ENCODE measurements around the gene FLT4. TPM values are rescaled to one million over a fixed set of nuclear protein-coding genes. Genes with fewer than 3 reads are reported as not detected.
"Not testable (repeated sequence)": the region's sequence is repeated elsewhere in the genome, so short reads cannot be mapped to it uniquely, and the experiment has no call there.

FLT4 gene
- total RNA-seq, 4 donors from 2014 or later = 2.1 to 11.6 (median 4.0) TPM

- TF ChIP-seq, protein P1, sequence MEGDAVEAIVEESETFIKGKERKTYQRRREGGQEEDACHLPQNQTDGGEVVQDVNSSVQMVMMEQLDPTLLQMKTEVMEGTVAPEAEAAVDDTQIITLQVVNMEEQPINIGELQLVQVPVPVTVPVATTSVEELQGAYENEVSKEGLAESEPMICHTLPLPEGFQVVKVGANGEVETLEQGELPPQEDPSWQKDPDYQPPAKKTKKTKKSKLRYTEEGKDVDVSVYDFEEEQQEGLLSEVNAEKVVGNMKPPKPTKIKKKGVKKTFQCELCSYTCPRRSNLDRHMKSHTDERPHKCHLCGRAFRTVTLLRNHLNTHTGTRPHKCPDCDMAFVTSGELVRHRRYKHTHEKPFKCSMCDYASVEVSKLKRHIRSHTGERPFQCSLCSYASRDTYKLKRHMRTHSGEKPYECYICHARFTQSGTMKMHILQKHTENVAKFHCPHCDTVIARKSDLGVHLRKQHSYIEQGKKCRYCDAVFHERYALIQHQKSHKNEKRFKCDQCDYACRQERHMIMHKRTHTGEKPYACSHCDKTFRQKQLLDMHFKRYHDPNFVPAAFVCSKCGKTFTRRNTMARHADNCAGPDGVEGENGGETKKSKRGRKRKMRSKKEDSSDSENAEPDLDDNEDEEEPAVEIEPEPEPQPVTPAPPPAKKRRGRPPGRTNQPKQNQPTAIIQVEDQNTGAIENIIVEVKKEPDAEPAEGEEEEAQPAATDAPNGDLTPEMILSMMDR (IDR thresholded peaks at IDR 0.05) = no peak
- no peak for TF ChIP-seq POLR2A (IDR thresholded peaks at IDR 0.05)
- WGBS, 2 donors = 68 to 76% methylated on average over 7 of the region's 7 CpGs
- DNase-seq (ENCODE audit: low spot score in 2 of 2) = no peak
- no peak overlapping the region for H3K4me3 ChIP-seq (ENCODE audit: low read depth, poor library complexity, severe bottlenecking)
- intact Hi-C loops (cut with DNase I; ENCODE audit: low total_unique reads) = no loop called here
Measured at GRCh38 chr5:180689775-180690174, 40.4 kb upstream of the FLT4 start.

- TF ChIP-seq, protein P1 (IDR thresholded peaks at IDR 0.05) = no peak
- no peak for TF ChIP-seq POLR2A (IDR thresholded peaks at IDR 0.05)
- no peak overlapping the region for H3K4me3 ChIP-seq (ENCODE audit: low read depth, poor library complexity, severe bottlenecking)
- WGBS, 2 donors = 51 to 53% methylated on average over 13 of the region's 13 CpGs
- intact Hi-C loops (cut with DNase I; ENCODE audit: low total_unique reads) = no loop called here
- no peak for DNase-seq (ENCODE audit: low spot score in 2 of 2)
Measured at GRCh38 chr5:180689071-180689694, 39.8 kb upstream of the FLT4 start.

DNA sequence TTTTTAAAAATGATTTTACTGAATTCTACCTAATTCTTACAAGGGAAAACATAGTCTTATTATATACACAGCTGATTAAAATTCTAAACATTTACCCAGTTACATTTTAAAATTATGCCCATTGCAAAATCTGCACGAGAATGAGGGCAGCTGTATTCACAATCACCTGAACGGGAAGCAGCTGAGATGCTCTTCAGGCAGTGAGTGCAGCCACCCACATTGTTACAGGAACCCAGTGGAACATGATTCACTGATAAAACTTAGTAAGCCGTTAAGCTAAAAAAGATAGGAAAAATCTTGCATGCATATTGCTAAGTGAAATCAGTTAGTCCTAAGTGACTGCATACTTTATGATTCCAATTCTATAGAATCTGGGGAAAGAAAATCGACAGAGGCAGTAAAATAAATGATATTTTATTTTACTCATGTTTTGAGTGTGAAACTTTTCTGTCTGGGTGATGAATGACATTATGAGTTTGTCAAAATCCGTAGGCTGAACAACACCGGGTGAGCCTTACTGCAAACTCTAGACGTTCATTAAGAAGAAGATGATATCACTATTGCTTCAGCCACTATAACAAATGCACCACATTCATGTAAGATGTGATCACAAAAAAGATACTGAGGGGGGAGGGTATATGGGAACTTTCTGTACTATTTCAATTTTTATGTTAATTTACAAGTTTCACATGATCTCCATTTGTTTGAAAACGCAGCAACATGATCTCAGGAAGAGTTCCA is 39.1 kb upstream of the FLT4 start:
- WGBS, 2 donors = 38 to 47% methylated on average over 8 of the region's 8 CpGs
- no peak for TF ChIP-seq POLR2A (IDR thresholded peaks at IDR 0.05)
- TF ChIP-seq, protein P1 (IDR thresholded peaks at IDR 0.05) = no peak
- DNase-seq (ENCODE audit: low spot score in 2 of 2) = no peak
- intact Hi-C loops (cut with DNase I; ENCODE audit: low total_unique reads) = no loop called here
- no peak overlapping the region for H3K4me3 ChIP-seq (ENCODE audit: low read depth, poor library complexity, severe bottlenecking)

DNA sequence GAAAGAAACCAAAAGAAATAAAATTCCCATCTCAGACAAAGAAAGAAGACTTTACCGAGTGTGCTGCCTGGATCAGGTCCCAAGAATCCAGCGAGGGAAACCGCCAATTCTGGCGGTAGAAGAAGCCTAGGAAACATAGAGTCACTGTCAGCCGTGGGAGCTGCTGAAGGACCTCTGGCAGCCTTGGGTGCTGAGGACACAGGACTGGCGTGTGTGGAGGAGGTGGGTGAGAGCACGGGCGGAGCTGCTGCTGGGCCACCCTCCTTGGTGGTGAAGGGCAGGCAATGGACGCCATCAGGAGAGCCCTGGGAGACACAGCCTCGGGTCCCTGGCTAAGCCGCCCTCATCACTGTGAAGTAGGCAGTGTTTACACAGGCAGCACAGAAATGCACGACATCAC is 37.4 kb upstream of the FLT4 start:
- DNase-seq (ENCODE audit: low spot score in 2 of 2); H3K4me3 ChIP-seq (ENCODE audit: low read depth, poor library complexity, severe bottlenecking); intact Hi-C loops (cut with DNase I; ENCODE audit: low total_unique reads): not testable (repeated sequence)
- WGBS, 2 donors = 69 to 73% methylated on average over 12 of the region's 12 CpGs

GRCh38 chr5:180684623-180685161 is 35.3 kb upstream of the FLT4 start:
- H3K4me3 ChIP-seq (ENCODE audit: low read depth, poor library complexity, severe bottlenecking) = no peak overlapping the region
- no peak for TF ChIP-seq POLR2A (IDR thresholded peaks at IDR 0.05)
- TF ChIP-seq, protein P1 (IDR thresholded peaks at IDR 0.05) = no peak
- WGBS, 2 donors = 70 to 75% methylated on average over 15 of the region's 15 CpGs
- intact Hi-C loops (cut with DNase I; ENCODE audit: low total_unique reads) = no loop called here
- DNase-seq (ENCODE audit: low spot score in 2 of 2) = no peak

DNA sequence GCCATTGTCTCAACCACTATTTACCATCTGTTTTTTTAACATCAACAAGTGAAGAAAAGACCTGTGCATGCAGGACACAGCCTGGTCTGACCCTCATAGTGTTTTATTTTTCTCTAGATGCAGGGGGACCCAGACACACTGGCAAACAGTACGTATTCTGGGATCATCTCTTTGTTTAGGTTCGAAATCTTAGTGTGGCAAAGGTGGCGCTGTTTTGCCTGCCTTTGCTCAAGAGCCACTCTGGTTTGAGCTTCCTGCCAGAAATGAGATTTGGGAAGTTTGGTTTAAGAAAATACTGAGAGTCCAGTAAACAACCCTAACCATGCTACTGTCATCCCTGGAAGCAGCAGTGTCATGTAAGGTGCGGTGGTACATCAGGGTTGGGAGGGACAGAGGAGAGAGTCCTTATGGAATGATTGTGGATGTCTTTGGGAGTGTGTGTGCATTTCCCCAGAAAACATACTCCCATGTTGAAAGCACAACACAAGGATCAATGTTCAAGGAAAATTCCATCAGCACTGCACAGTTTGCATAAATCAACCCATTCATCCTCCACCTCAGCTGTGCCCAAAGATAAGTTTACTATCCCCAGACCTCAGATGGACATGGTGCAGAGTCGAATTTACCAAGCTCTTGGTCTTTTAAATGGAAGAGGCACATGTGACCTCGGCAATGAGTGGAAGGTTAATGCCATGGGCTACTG is 34.0 kb upstream of the FLT4 start:
- TF ChIP-seq POLR2A (IDR thresholded peaks at IDR 0.05) = no peak
- TF ChIP-seq, protein P1 (IDR thresholded peaks at IDR 0.05) = no peak
- no peak for DNase-seq (ENCODE audit: low spot score in 2 of 2)
- 75 to 80% methylated on average over 6 of the region's 6 CpGs for WGBS, 2 donors

More for the DNA sequence above, 34.0 kb upstream of the FLT4 start:
- intact Hi-C loops (cut with DNase I; ENCODE audit: low total_unique reads) = no loop called here
- H3K4me3 ChIP-seq (ENCODE audit: low read depth, poor library complexity, severe bottlenecking) = no peak overlapping the region

Measured in lower leg skin (tissue), 4 donors.